Endothelial cell of umbilical vein (primary cell): ENCODE data around the gene NAP1L5. TPM values are rescaled to one million over a fixed set of nuclear protein-coding genes. Genes with fewer than 3 reads are reported as not detected.

ENCODE experiments used
- BruUV-seq: library from RNA; stranded (reverse); fragments of 400-500 nt; replicated peaks from 2 replicates; lab custom pipeline; 2021; lab: Mats Ljungman, UMichigan
- CTCF ChIA-PET: fragments of 300-600, 350-600 bp; sonication (Branson Sonifier 250); formaldehyde crosslinking; loops from one replicate; lab custom pipeline; 2021; ENCODE audit warnings: antibody characterized with exemption, inconsistent platforms; lab: Charles Lee
- POLR2A ChIA-PET: fragments of 300-600, 350-600 bp; sonication (Branson Sonifier 250); formaldehyde crosslinking; loops from one replicate; lab custom pipeline; 2021; ENCODE audit warnings: antibody characterized with exemption, inconsistent platforms; lab: Charles Lee
- DNase-seq: peaks from one replicate; pipeline ENCODE4 v3.0.0-alpha.2; 2011; ENCODE audit warnings: low read depth, low spot score
- FAIRE-seq: peaks from 2 replicates; lab custom pipeline; 2011; peaks lifted over from hg19 to GRCh38; lab: Jason Lieb, UNC
- H2AFZ ChIP-seq: 2 replicates; pipeline ENCODE4 v1.6.0; 2012; ENCODE audit warnings: low read depth, low read length, control low read depth, inconsistent platforms
- H3K27ac ChIP-seq: 2 replicates; pipeline ENCODE4 v1.5.1; 2011; ENCODE audit warnings: low read depth, mild to moderate bottlenecking, control low read depth, low read length, moderate library complexity; ENCODE audit not compliant: insufficient read depth
- H3K27me3 ChIP-seq, 2 experiments: 2 replicates each; pipeline versions ENCODE4 v1.6.0 to v1.6.1; 2011; ENCODE audit warnings: low read length in 2 of 2, mixed read lengths in 1 of 2; ENCODE audit not compliant: control insufficient read depth in 2 of 2, insufficient read depth in 2 of 2
- H3K36me3 ChIP-seq, 2 experiments: 2 replicates in 1 of 2; 3 replicates in 1 of 2; pipeline ENCODE4 v1.5.1; 2011; ENCODE audit warnings: low read length in 2 of 2, mild to moderate bottlenecking in 1 of 2, moderate library complexity in 1 of 2; ENCODE audit not compliant: control insufficient read depth in 2 of 2, insufficient read depth in 2 of 2; ENCODE audit errors: extremely low read depth in 1 of 2
- H3K4me1 ChIP-seq: 3 replicates; pipeline ENCODE4 v1.5.1; 2011; ENCODE audit warnings: mild to moderate bottlenecking, low read length; ENCODE audit not compliant: control insufficient read depth, insufficient read depth; ENCODE audit errors: extremely low read depth
- H3K4me2 ChIP-seq: 2 replicates; pipeline ENCODE4 v1.6.1; 2011; ENCODE audit warnings: low read length, control low read depth, mixed read lengths; ENCODE audit not compliant: insufficient read depth
- H3K4me3 ChIP-seq, 3 experiments: fragments of 200-600 bp in 1 of 3; sonication (generic), shearing (Covaris generic) in 1 of 3; replicated peaks in 1 of 3; 2 replicates each; pipeline ENCODE4 v1.5.1; 2011 to 2016; ENCODE audit warnings: control low read depth in 3 of 3, low read length in 3 of 3, mild to moderate bottlenecking in 2 of 3, inconsistent platforms in 1 of 3, low read depth in 1 of 3, moderate library complexity in 1 of 3; ENCODE audit not compliant: insufficient read depth in 1 of 3
- H3K79me2 ChIP-seq: 2 replicates; pipeline ENCODE4 v1.6.0; 2012; ENCODE audit warnings: low read length, inconsistent platforms; ENCODE audit not compliant: control insufficient read depth, insufficient read depth
- H3K9ac ChIP-seq: replicated peaks from 2 replicates; pipeline ENCODE3; 2011; ENCODE audit warnings: low read length, control low read depth; ENCODE audit not compliant: insufficient read depth; ENCODE audit errors: extremely low read depth
- H3K9me1 ChIP-seq: replicated peaks from 3 replicates; pipeline ENCODE4 v1.6.0; 2011; ENCODE audit warnings: mild to moderate bottlenecking, low read length; ENCODE audit not compliant: control insufficient read depth, insufficient read depth; ENCODE audit errors: extremely low read depth
- H3K9me3 ChIP-seq: replicated peaks from 2 replicates; pipeline ENCODE4 v1.5.1; 2012; ENCODE audit warnings: low read length, inconsistent platforms; ENCODE audit not compliant: control insufficient read depth, insufficient read depth
- H4K20me1 ChIP-seq: replicated peaks from 2 replicates; pipeline ENCODE3; 2011; ENCODE audit warnings: mild to moderate bottlenecking, low read length; ENCODE audit not compliant: control insufficient read depth, insufficient read depth; ENCODE audit errors: extremely low read depth
- EZH2 ChIP-seq: IDR thresholded peaks from 2 replicates; pipeline ENCODE4 v1.6.1; 2012; ENCODE audit warnings: borderline replicate concordance, low read depth, mild to moderate bottlenecking, moderate library complexity, low read length, inconsistent platforms; ENCODE audit not compliant: severe bottlenecking
- FOS ChIP-seq: IDR thresholded peaks from 2 replicates; pipeline ENCODE4 v1.6.1; 2011; ENCODE audit warnings: mild to moderate bottlenecking, low read length, moderate library complexity, borderline replicate concordance; ENCODE audit not compliant: insufficient read depth
- GATA2 ChIP-seq: IDR thresholded peaks from 2 replicates; pipeline ENCODE4 v1.7.0; 2011; ENCODE audit warnings: low read depth, mild to moderate bottlenecking, moderate library complexity, mixed read lengths, low read length; ENCODE audit not compliant: insufficient read length, insufficient read depth
- JUN ChIP-seq: IDR thresholded peaks from 2 replicates; pipeline ENCODE4 v1.6.1; 2011; ENCODE audit warnings: borderline replicate concordance, low read depth; ENCODE audit not compliant: insufficient read length, insufficient read depth
- MAX ChIP-seq: IDR thresholded peaks from 2 replicates; pipeline ENCODE4 v1.6.1; 2011; ENCODE audit not compliant: insufficient read depth, insufficient read length
- MYC ChIP-seq: IDR thresholded peaks from one replicate; pipeline ENCODE4 v1.6.1; 2011; ENCODE audit warnings: mild to moderate bottlenecking, low read depth, low read length
- POLR2A ChIP-seq: IDR thresholded peaks from 2 replicates; pipeline ENCODE4 v1.6.1; 2012; ENCODE audit warnings: low read depth, mild to moderate bottlenecking, control low read depth, low read length
- POLR2AphosphoS5 ChIP-seq: IDR thresholded peaks from 2 replicates; pipeline ENCODE4 v1.6.1; 2012; ENCODE audit warnings: low read depth, mild to moderate bottlenecking, control low read depth, low read length, moderate library complexity; ENCODE audit not compliant: insufficient read depth
- dilution Hi-C: fragments of 300-500 bp; cut with MboI; formaldehyde crosslinking; loops from one replicate; pipeline ENCODE4 v1.15.0; 2019; ENCODE audit warnings: low sequenced_read_pairs; ENCODE audit not compliant: extremely low pct_ligation_motif_present
- intact Hi-C: fragments of 100-400 bp; cut with micrococcal nuclease; formaldehyde crosslinking; loops from one replicate; pipeline ENCODE4 v1.10.0; 2022
- polyA plus RNA-seq, 4 experiments: library from polyadenylated mRNA; depleted of rRNA in 3 of 4; stranded (reverse) in 3 of 4; unstranded in 1 of 4; fragments of >200 nt; gene quantifications; 2 replicates each; pipeline versions ENCODE4 v1.2.1 to v1.2.3, GENCODE V29; 2011 to 2012; ENCODE audit warnings: missing spikeins in 1 of 4
- total RNA-seq: library from RNA; stranded (reverse); gene quantifications from 2 replicates; pipeline ENCODE4 v1.2.3, GENCODE V29; 2021
- TF ChIP-seq, protein P1 (sequence below), 2 donors: IDR thresholded peaks; 1 replicate in 1 of 2; 2 replicates in 1 of 2; pipeline ENCODE4 v1.5.1; 2011; ENCODE audit warnings: low read length in 2 of 2, mild to moderate bottlenecking in 2 of 2, moderate library complexity in 2 of 2, control low read depth in 1 of 2, inconsistent platforms in 1 of 2, low read depth in 1 of 2; ENCODE audit not compliant: insufficient read depth in 1 of 2; ENCODE audit errors: extremely low read depth in 1 of 2

Gene NAP1L5
- total and polyA plus RNA-seq, 2 donors (not counting 3 experiments of a cell fraction or from before 2014, with no cell fraction given), result 3.4 to 6.1 TPM

- DNase-seq (no peak), FAIRE-seq (no peak)
- dilution Hi-C loops (no loop called here), intact Hi-C loops (no loop called here)
- BruUV-seq, result no TSS peak
- H4K20me1 ChIP-seq, result no peaks in the 10 kb centered on the region
- H2AFZ ChIP-seq, result no peak overlapping the region
- H3K79me2 ChIP-seq, result no peaks in the 10 kb centered on the region
- H3K4me1 ChIP-seq, result no peaks in the 10 kb centered on the region
- ChIA-PET CTCF (interaction anchor here (1.8 to 2.1 kb wide), 2 partner anchors 11 to 310 kb away, joined by 5 read pairs; no protein-coding TSS in a partner anchor), POLR2A (no interaction called here)
- no peak for TF ChIP-seq POLR2A
- no peak for TF ChIP-seq JUN
- no peak for TF ChIP-seq MAX
- no peak overlapping the region for H3K9ac ChIP-seq
- no peak overlapping the region for H3K4me2 ChIP-seq
- no peaks in the 10 kb centered on the region for H3K36me3 ChIP-seq
- H3K9me3 ChIP-seq, result no peaks in the 10 kb centered on the region
- H3K27me3 ChIP-seq, result no peaks in the 10 kb centered on the region
- H3K9me1 ChIP-seq, result no peaks in the 10 kb centered on the region
- H3K4me3 ChIP-seq, result no peak overlapping the region
- H3K27ac ChIP-seq, result no peak overlapping the region
Measured at GRCh38 chr4:88713782-88714181, 16.2 kb upstream of the NAP1L5 start.

DNA sequence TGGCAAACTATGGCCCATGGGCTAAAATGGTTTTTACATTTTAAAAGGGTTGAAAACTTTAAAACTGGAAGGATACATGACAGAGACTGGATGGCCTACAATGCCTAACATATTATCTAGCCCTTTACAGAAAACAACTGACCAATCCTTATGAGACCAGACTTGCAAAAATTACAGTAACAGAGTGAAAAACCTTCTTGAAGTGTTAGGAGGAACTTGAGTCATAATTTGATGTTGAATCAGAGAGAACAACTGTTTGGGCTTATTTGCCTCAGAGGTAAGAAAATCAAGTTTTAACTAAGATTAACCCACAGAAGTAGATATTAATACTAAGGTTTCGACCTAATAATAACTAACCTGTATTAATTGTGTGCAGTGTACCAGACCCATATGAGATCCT, 12.4 kb upstream of the NAP1L5 start:
- Histone ChIP-seq H3K9me3 (no peaks in the 10 kb centered on the region), H3K27ac (no peak overlapping the region), H3K9me1 (no peaks in the 10 kb centered on the region), H3K4me3 (no peak overlapping the region), H3K27me3 (no peaks in the 10 kb centered on the region), H4K20me1 (no peaks in the 10 kb centered on the region), H2AFZ (no peak overlapping the region), H3K4me1 (no peaks in the 10 kb centered on the region), H3K36me3 (no peaks in the 10 kb centered on the region), H3K9ac (no peak overlapping the region), H3K79me2 (no peaks in the 10 kb centered on the region), H3K4me2 (no peak overlapping the region)
- intact Hi-C loops, result no loop called here
- no peak for FAIRE-seq
- ChIA-PET POLR2A (no interaction called here), CTCF (interaction anchor here (3.5 kb wide), 1 partner anchor 81 kb away, joined by 16 read pairs; no protein-coding TSS in a partner anchor)
- no TSS peak for BruUV-seq
- dilution Hi-C loops, result no loop called here
- no peak for DNase-seq
- TF ChIP-seq JUN (no peak), EZH2 (no peak), FOS (no peak), MYC (no peak), MAX (no peak), POLR2AphosphoS5 (no peak), POLR2A (no peak), GATA2 (no peak)
- TF ChIP-seq, protein P1, sequence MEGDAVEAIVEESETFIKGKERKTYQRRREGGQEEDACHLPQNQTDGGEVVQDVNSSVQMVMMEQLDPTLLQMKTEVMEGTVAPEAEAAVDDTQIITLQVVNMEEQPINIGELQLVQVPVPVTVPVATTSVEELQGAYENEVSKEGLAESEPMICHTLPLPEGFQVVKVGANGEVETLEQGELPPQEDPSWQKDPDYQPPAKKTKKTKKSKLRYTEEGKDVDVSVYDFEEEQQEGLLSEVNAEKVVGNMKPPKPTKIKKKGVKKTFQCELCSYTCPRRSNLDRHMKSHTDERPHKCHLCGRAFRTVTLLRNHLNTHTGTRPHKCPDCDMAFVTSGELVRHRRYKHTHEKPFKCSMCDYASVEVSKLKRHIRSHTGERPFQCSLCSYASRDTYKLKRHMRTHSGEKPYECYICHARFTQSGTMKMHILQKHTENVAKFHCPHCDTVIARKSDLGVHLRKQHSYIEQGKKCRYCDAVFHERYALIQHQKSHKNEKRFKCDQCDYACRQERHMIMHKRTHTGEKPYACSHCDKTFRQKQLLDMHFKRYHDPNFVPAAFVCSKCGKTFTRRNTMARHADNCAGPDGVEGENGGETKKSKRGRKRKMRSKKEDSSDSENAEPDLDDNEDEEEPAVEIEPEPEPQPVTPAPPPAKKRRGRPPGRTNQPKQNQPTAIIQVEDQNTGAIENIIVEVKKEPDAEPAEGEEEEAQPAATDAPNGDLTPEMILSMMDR (IDR thresholded peaks at IDR 0.05; ENCODE audit: extremely low read depth in 1 of 2, insufficient read depth in 1 of 2, low read depth in 1 of 2, low read length in 2 of 2), result no peak
